Measurements from ENCODE around the gene SORBS1.

SORBS1 gene

DNA sequence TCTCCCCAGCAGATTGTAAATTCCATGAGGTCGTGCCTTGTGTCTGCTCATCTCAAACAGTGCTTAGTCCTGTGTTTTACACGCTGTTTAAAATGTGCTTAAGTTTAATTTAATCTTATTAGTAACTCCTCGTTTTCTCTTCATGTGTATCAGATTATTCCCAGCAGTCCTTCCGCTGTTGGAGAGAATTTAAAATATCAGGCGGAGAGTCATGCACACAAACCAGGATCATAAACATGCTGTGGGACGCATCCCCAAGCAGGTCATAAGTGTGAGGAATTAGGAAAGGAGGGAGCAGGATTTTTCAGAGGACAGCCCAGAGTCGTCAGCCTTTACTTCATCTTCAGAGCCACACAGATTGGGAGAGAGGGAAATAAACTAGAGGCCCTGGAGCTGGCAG, 4.2 kb upstream of the SORBS1 start:
- H3K9ac ChIP-seq (ENCODE audit: low read length) = no peak overlapping the region
- H3K4me2 ChIP-seq (ENCODE audit: low read depth, low read length, poor library complexity, severe bottlenecking) = no peak overlapping the region
- no peak for TF ChIP-seq EZH2phosphoT487 (conservative IDR thresholded peaks at IDR 0.05; ENCODE audit: low read length)
- TF ChIP-seq, protein P1, sequence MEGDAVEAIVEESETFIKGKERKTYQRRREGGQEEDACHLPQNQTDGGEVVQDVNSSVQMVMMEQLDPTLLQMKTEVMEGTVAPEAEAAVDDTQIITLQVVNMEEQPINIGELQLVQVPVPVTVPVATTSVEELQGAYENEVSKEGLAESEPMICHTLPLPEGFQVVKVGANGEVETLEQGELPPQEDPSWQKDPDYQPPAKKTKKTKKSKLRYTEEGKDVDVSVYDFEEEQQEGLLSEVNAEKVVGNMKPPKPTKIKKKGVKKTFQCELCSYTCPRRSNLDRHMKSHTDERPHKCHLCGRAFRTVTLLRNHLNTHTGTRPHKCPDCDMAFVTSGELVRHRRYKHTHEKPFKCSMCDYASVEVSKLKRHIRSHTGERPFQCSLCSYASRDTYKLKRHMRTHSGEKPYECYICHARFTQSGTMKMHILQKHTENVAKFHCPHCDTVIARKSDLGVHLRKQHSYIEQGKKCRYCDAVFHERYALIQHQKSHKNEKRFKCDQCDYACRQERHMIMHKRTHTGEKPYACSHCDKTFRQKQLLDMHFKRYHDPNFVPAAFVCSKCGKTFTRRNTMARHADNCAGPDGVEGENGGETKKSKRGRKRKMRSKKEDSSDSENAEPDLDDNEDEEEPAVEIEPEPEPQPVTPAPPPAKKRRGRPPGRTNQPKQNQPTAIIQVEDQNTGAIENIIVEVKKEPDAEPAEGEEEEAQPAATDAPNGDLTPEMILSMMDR (IDR thresholded peaks at IDR 0.05; ENCODE audit: insufficient read depth, low read length, poor library complexity, severe bottlenecking) = no peak
- H4K20me1 ChIP-seq (ENCODE audit: low read depth, low read length) = no peaks in the 10 kb centered on the region
- H3K9me2 ChIP-seq (replicated peaks; ENCODE audit: insufficient read depth, low read length) = no peaks in the 10 kb centered on the region
- no peaks in the 10 kb centered on the region for H3K79me2 ChIP-seq (ENCODE audit: insufficient read depth, low read length)
- no peaks in the 10 kb centered on the region for H3K36me3 ChIP-seq (ENCODE audit: low read length)
- no peak overlapping the region for H3K27ac ChIP-seq (ENCODE audit: low read depth, low read length)
- H3F3A ChIP-seq (ENCODE audit: insufficient read depth) = no peaks in the 10 kb centered on the region
- H2AFZ ChIP-seq (ENCODE audit: low read depth, low read length, severe bottlenecking) = no peak overlapping the region
- no peaks in the 10 kb centered on the region for H3K9me3 ChIP-seq (ENCODE audit: insufficient read depth, low read length)
- H3K27me3 ChIP-seq (ENCODE audit: low read length) = no peaks in the 10 kb centered on the region; the same call in 1 of the 2 replicates
- H3K4me3 ChIP-seq (ENCODE audit: insufficient read depth, low read length, poor library complexity, severe bottlenecking) = no peak overlapping the region

DNA sequence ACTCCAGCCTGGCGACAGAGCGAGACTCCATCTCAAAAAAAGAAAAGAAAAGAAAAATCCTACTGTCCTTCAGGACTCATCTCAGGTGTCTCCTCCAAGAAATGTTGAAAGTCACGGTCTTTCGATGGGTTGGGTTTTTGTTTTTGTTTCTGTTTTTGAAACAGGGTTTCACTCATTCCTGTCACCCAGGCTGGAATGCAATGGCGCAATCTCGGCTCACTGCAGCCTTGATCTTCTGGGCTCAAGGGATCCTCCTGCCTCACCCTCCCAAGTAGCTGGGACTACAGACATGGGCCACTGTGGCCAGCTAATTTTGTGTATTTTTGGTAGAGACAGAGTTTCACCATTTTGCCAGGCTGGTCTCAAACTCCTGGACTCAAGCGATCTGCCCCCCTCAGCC, 3.1 kb upstream of the SORBS1 start:
- TF ChIP-seq EZH2phosphoT487 (conservative IDR thresholded peaks at IDR 0.05; ENCODE audit: low read length) = no peak
- TF ChIP-seq, protein P1 (IDR thresholded peaks at IDR 0.05; ENCODE audit: insufficient read depth, low read length, poor library complexity, severe bottlenecking) = no peak
- Histone ChIP-seq H3K4me2 (ENCODE audit: low read depth, low read length, poor library complexity, severe bottlenecking) (no peak overlapping the region), H2AFZ (ENCODE audit: low read depth, low read length, severe bottlenecking) (no peak overlapping the region), H4K20me1 (ENCODE audit: low read depth, low read length) (no peaks in the 10 kb centered on the region), H3K79me2 (ENCODE audit: insufficient read depth, low read length) (no peaks in the 10 kb centered on the region), H3K9me3 (ENCODE audit: insufficient read depth, low read length) (no peaks in the 10 kb centered on the region), H3F3A (ENCODE audit: insufficient read depth) (no peaks in the 10 kb centered on the region), H3K27ac (ENCODE audit: low read depth, low read length) (no peak overlapping the region), H3K4me3 (ENCODE audit: insufficient read depth, low read length, poor library complexity, severe bottlenecking) (no peak overlapping the region), H3K27me3 (ENCODE audit: low read length) (no peaks in the 10 kb centered on the region; the same call in 1 of the 2 replicates), H3K9ac (ENCODE audit: low read length) (no peak overlapping the region), H3K9me2 (replicated peaks; ENCODE audit: insufficient read depth, low read length) (no peaks in the 10 kb centered on the region), H3K36me3 (ENCODE audit: low read length) (no peaks in the 10 kb centered on the region)

DNA sequence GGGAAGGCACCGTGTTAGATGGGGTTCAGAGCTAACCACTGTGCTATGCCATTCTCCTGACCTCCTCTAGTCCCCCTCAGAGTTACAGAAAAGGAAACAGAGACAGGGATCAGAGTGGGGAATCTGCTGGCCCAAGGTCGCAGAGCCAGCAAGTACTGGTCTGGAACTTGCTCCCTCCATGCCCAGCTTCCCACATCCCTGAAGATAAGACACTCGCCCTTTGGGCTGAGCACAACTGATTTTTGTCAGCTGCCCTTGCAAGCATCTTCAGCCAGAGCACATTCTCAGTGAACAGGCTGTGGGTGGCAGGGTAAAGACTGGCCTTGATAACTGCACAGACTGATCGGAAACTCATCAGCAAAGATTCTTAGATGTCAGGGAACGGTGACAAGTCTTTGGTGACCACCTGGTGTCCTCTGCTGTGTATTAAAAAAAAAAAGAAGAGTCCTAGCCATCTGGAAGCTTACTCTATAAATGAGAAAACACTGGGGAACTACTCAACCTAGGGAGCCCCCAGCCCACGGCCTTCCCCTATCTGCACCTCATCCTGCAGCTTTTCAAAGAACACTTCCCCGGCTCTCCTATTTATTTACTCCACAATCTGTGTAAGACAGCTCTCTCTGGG, 1.3 kb upstream of the SORBS1 start:
- Histone ChIP-seq H3K27me3 (ENCODE audit: low read length) (no peaks in the 10 kb centered on the region; the same call in 1 of the 2 replicates), H2AFZ (ENCODE audit: low read depth, low read length, severe bottlenecking) (no peak overlapping the region)
- no peak for TF ChIP-seq EZH2phosphoT487 (conservative IDR thresholded peaks at IDR 0.05; ENCODE audit: low read length)
- TF ChIP-seq, protein P1 (IDR thresholded peaks at IDR 0.05; ENCODE audit: insufficient read depth, low read length, poor library complexity, severe bottlenecking) = no peak

More for the DNA sequence above, 1.3 kb upstream of the SORBS1 start:
- H3K4me2 ChIP-seq (ENCODE audit: low read depth, low read length, poor library complexity, severe bottlenecking) = no peak overlapping the region
- no peaks in the 10 kb centered on the region for H3K9me3 ChIP-seq (ENCODE audit: insufficient read depth, low read length)
- H3K9ac ChIP-seq (ENCODE audit: low read length) = no peak overlapping the region
- no peaks in the 10 kb centered on the region for H3K36me3 ChIP-seq (ENCODE audit: low read length)
- no peak overlapping the region for H3K27ac ChIP-seq (ENCODE audit: low read depth, low read length)
- H3K79me2 ChIP-seq (ENCODE audit: insufficient read depth, low read length) = no peaks in the 10 kb centered on the region
- H3K4me3 ChIP-seq (ENCODE audit: insufficient read depth, low read length, poor library complexity, severe bottlenecking) = no peak overlapping the region
- no peaks in the 10 kb centered on the region for H4K20me1 ChIP-seq (ENCODE audit: low read depth, low read length)
- no peaks in the 10 kb centered on the region for H3F3A ChIP-seq (ENCODE audit: insufficient read depth)
- H3K9me2 ChIP-seq (replicated peaks; ENCODE audit: insufficient read depth, low read length) = no peaks in the 10 kb centered on the region

All from SU-DHL-6 (cell line).